PC-3 (cell line): ENCODE data around the gene LSR. TPM values are rescaled to one million over a fixed set of nuclear protein-coding genes. Genes with fewer than 3 reads are reported as not detected.

ENCODE experiments used
- ATAC-seq: fragments of 200-7000 bp; cut with Tn5 transposase; 2 replicates; pipeline ENCODE4 v1.9.1; 2020; ENCODE audit warnings: mild to moderate bottlenecking, moderate library complexity
- BruUV-seq: library from RNA; stranded (reverse); fragments of 400-500 nt; replicated peaks from 2 replicates; lab custom pipeline; 2021; lab: Mats Ljungman, UMichigan
- CTCF ChIA-PET: fragments of 300-600 bp; sonication (Branson Sonifier 250); formaldehyde crosslinking; loops from one replicate; lab custom pipeline; 2022; ENCODE audit warnings: antibody characterized with exemption; lab: Charles Lee
- POLR2A ChIA-PET: fragments of 300-600 bp; sonication (Branson Sonifier 250); formaldehyde crosslinking; loops from one replicate; lab custom pipeline; 2022; ENCODE audit warnings: antibody characterized with exemption; ENCODE audit not compliant: unreplicated experiment; lab: Charles Lee
- DNase-seq: peaks from one replicate; pipeline ENCODE4 v3.0.0-alpha.2; 2015
- H2AFZ ChIP-seq: fragments of 300-600 bp; sonication (generic); 2 replicates; pipeline ENCODE4 v1.6.0; 2016; ENCODE audit warnings: antibody characterized with exemption, low read length
- H3F3A ChIP-seq: fragments of 300-600 bp; sonication (generic); one replicate; pipeline ENCODE4 v1.6.0; 2017; ENCODE audit warnings: antibody characterized with exemption, low read length, control low read depth, mild to moderate bottlenecking; ENCODE audit not compliant: unreplicated experiment
- H3K27ac ChIP-seq: fragments of 300-600 bp; sonication (generic); 2 replicates; pipeline ENCODE4 v1.5.1; 2016; ENCODE audit warnings: mild to moderate bottlenecking, low read length
- H3K27me3 ChIP-seq: fragments of 300-600 bp; sonication (generic); 2 replicates; pipeline ENCODE4 v1.6.1; 2016; ENCODE audit warnings: low read length, mixed read lengths
- H3K36me3 ChIP-seq: fragments of 300-600 bp; sonication (generic); 2 replicates; pipeline ENCODE4 v1.6.1; 2016; ENCODE audit warnings: low read depth, mixed run types, low read length, mixed read lengths
- H3K4me1 ChIP-seq: fragments of 300-600 bp; sonication (generic); 2 replicates; pipeline ENCODE4 v1.5.1; 2016; ENCODE audit warnings: low read length; ENCODE audit not compliant: insufficient read depth
- H3K4me2 ChIP-seq: fragments of 300-600 bp; sonication (generic); 2 replicates; pipeline ENCODE4 v1.6.0; 2016; ENCODE audit warnings: low read length
- H3K4me3 ChIP-seq: fragments of 300-600 bp; sonication (generic); 2 replicates; pipeline ENCODE4 v1.5.1; 2016; ENCODE audit warnings: mild to moderate bottlenecking, low read length, mixed read lengths
- H3K79me2 ChIP-seq: fragments of 300-600 bp; sonication (generic); 2 replicates; pipeline ENCODE4 v1.6.1; 2017; ENCODE audit warnings: low read length, mixed read lengths
- H3K9ac ChIP-seq: fragments of 300-600 bp; sonication (generic); 2 replicates; pipeline ENCODE4 v1.6.0; 2016; ENCODE audit warnings: mild to moderate bottlenecking, low read length
- H3K9me2 ChIP-seq: fragments of 300-600 bp; sonication (generic); replicated peaks from 2 replicates; pipeline ENCODE4 v1.6.1; 2016; ENCODE audit warnings: mixed run types, low read length, mixed read lengths
- H3K9me3 ChIP-seq: fragments of 300-600 bp; sonication (generic); 2 replicates; pipeline ENCODE4 v1.6.1; 2016; ENCODE audit warnings: low read length, mixed read lengths
- H4K20me1 ChIP-seq: fragments of 300-600 bp; sonication (generic); 2 replicates; pipeline ENCODE4 v1.6.1; 2016; ENCODE audit warnings: low read length, mixed read lengths
- CTCF ChIP-seq: fragments of 300-600 bp; sonication (generic); conservative IDR thresholded peaks from 2 replicates; pipeline ENCODE4 v1.5.1; 2017; ENCODE audit warnings: antibody characterized with exemption, low read depth, mild to moderate bottlenecking, low read length
- EZH2 ChIP-seq: fragments of 300-600 bp; sonication (generic); IDR thresholded peaks from one replicate; pipeline ENCODE4 v1.6.1; 2017; ENCODE audit warnings: antibody characterized with exemption, mild to moderate bottlenecking, low read length; ENCODE audit not compliant: unreplicated experiment
- EZH2phosphoT487 ChIP-seq: fragments of 300-600 bp; sonication (generic); IDR thresholded peaks from 2 replicates; pipeline ENCODE4 v1.6.1; 2018; ENCODE audit warnings: mild to moderate bottlenecking, antibody characterized with exemption, low read length, borderline replicate concordance
- intact Hi-C: fragments of 100-400 bp; cut with micrococcal nuclease; formaldehyde crosslinking; loops from 2 replicates; pipeline ENCODE4 v1.9.0; 2023
- total RNA-seq: library from RNA; depleted of rRNA; stranded (reverse); fragments of >200 nt; gene quantifications from 2 replicates; pipeline ENCODE4 v1.2.3, GENCODE V29; 2014

LSR gene
- total RNA-seq, 1 experiment from 2014 or later = 91.0 TPM

GRCh38 chr19:35253316-35254286 lies 4.8 kb downstream of the LSR start:
- ATAC-seq (no peak), DNase-seq (no peak)
- peaks cover 10% of the 10 kb centered on the region; the same call in 1 of the 2 replicates for H3K36me3 ChIP-seq
- H3K27me3 ChIP-seq = no peaks in the 10 kb centered on the region
- H3F3A ChIP-seq = no peaks in the 10 kb centered on the region
- no peak overlapping the region for H3K27ac ChIP-seq
- no peak overlapping the region for H3K9ac ChIP-seq
- H3K9me2 ChIP-seq = no peaks in the 10 kb centered on the region
- peaks cover 5% of the 10 kb centered on the region for H3K4me1 ChIP-seq
- CTCF ChIA-PET = no interaction called here
- H4K20me1 ChIP-seq = no peaks in the 10 kb centered on the region; the same call in 1 of the 2 replicates
- H3K4me2 ChIP-seq = no peak overlapping the region
- no TSS peak for BruUV-seq
- no peak overlapping the region for H3K4me3 ChIP-seq
- H2AFZ ChIP-seq = no peak overlapping the region
- H3K79me2 ChIP-seq = peaks cover 28% of the 10 kb centered on the region
- intact Hi-C loops = no loop called here
- POLR2A ChIA-PET = no interaction called here
- TF ChIP-seq CTCF (no peak), EZH2 (no peak), EZH2phosphoT487 (no peak)
- H3K9me3 ChIP-seq = no peaks in the 10 kb centered on the region

- Histone ChIP-seq H2AFZ (no peak overlapping the region), H3K27ac (no peak overlapping the region), H3K36me3 (peaks cover 10% of the 10 kb centered on the region; the same call in 1 of the 2 replicates), H3K9me3 (no peaks in the 10 kb centered on the region), H3K9me2 (no peaks in the 10 kb centered on the region), H3K4me3 (no peak overlapping the region), H3K27me3 (no peaks in the 10 kb centered on the region), H3K9ac (no peak overlapping the region), H3K4me1 (peaks cover 5% of the 10 kb centered on the region), H4K20me1 (no peaks in the 10 kb centered on the region; the same call in 1 of the 2 replicates), H3K79me2 (peaks cover 20% of the 10 kb centered on the region), H3F3A (no peaks in the 10 kb centered on the region), H3K4me2 (no peak overlapping the region)
- BruUV-seq = no TSS peak
- POLR2A ChIA-PET = no interaction called here
- TF ChIP-seq CTCF (no peak), EZH2phosphoT487 (no peak), EZH2 (no peak)
- intact Hi-C loops = no loop called here
- no peak for ATAC-seq
- CTCF ChIA-PET = no interaction called here
- no peak for DNase-seq
Observed at GRCh38 chr19:35254341-35255297, 5.8 kb downstream of the LSR start.
